Activated CD8-positive, alpha-beta T cell treated with anti-CD3 and anti-CD28 coated beads, Interleukin-2, amount 10 ng/mL, durations not matched to agents 7 days and 5 days (primary cell): Measurements from ENCODE around the gene RFPL4A. TPM values are rescaled to one million over a fixed set of nuclear protein-coding genes. Genes with fewer than 3 reads are reported as not detected.

Source experiments
- ATAC-seq: fragments of 150-1000 bp; cut with Tn5 transposase; one replicate; pipeline ENCODE4 v1.10.0; 2021; ENCODE audit warnings: moderate library complexity
- CTCF ChIA-PET: fragments of 350-600 bp; sonication (Branson Sonifier 250); formaldehyde crosslinking; loops from one replicate; lab custom pipeline; 2021; ENCODE audit warnings: antibody characterized with exemption; lab: Charles Lee
- POLR2A ChIA-PET: fragments of 350-600 bp; sonication (Branson Sonifier 250); formaldehyde crosslinking; loops from one replicate; lab custom pipeline; 2021; ENCODE audit warnings: antibody characterized with exemption; lab: Charles Lee
- DNase-seq: peaks from one replicate; pipeline ENCODE4 v3.0.0-alpha.2; 2020
- H3K27ac Mint-ChIP-seq: one replicate; pipeline ENCODE4 v1.8.0; 2021; ENCODE audit warnings: mild to moderate bottlenecking, mixed read lengths
- H3K27me3 Mint-ChIP-seq: one replicate; pipeline ENCODE4 v1.8.0; 2021; ENCODE audit warnings: low read depth, mixed read lengths
- H3K36me3 Mint-ChIP-seq: one replicate; pipeline ENCODE4 v1.8.0; 2021; ENCODE audit warnings: low read depth, mixed read lengths
- H3K4me1 Mint-ChIP-seq: one replicate; pipeline ENCODE4 v1.8.0; 2021; ENCODE audit warnings: low read depth, mixed read lengths
- H3K4me3 Mint-ChIP-seq: one replicate; pipeline ENCODE4 v1.8.0; 2021; ENCODE audit warnings: mild to moderate bottlenecking, mixed read lengths
- H3K9me3 Mint-ChIP-seq: one replicate; pipeline ENCODE4 v1.8.0; 2022; ENCODE audit warnings: mixed read lengths; ENCODE audit not compliant: insufficient read depth
- total RNA-seq, 2 experiments: library from RNA; stranded (reverse); gene quantifications; one replicate each; pipeline ENCODE4 v1.2.3, GENCODE V29; 2021

Gene RFPL4A
- total RNA-seq, 2 experiments from 2014 or later = not detected

DNA sequence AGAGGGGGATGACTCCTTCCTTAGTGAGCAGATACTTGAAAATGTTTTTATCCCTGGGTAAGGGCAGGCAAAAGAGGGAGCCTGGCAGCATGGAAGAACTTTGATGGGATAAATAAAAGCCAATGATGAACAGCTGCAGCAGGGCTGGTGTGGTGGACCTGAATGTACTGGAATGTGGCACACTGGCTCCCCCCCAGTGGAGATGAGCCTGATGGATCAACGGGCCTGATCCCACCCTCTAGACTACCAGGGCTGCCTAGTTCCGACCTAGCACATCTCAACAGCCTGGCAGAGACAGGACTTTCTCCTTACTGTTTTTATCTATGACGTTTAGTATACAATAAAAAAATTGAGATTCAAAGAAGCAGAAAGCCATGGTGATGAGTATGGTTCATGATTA, 52.4 kb downstream of the RFPL4A start:
- ChIA-PET CTCF (no interaction called here), POLR2A (no interaction called here)
- Mint-ChIP-seq H3K27me3 (no peaks in the 10 kb centered on the region), H3K4me1 (peaks cover 3% of the 10 kb centered on the region), H3K36me3 (no peaks in the 10 kb centered on the region), H3K4me3 (no peak overlapping the region), H3K27ac (no peak overlapping the region), H3K9me3 (no peaks in the 10 kb centered on the region)
- ATAC-seq = no peak
- no peak for DNase-seq

DNA sequence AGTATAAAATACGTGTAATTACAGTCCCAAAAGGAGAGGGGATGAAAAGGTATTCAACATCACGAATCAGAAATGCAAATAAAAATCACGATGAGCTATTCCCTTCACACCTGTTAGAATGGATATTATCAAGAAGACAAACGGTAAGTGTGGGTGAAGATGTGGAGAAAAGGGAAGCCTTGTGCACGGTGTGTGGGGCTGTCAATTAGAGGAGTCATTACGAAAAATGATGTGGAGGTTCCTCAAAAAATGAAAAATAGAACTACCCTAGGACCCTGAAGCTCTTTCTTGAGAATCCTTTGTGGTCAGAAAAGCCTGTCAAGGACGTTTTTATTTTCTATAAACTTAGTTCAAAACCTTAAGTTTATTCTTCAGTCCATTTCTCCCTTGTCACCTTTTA, 53.6 kb downstream of the RFPL4A start:
- H3K4me1 Mint-ChIP-seq = peaks cover 3% of the 10 kb centered on the region
- H3K4me3 Mint-ChIP-seq = no peak overlapping the region
- CTCF ChIA-PET = no interaction called here

More for the DNA sequence above, 53.6 kb downstream of the RFPL4A start:
- Mint-ChIP-seq H3K36me3 (no peaks in the 10 kb centered on the region), H3K27me3 (no peaks in the 10 kb centered on the region), H3K27ac (no peak overlapping the region), H3K9me3 (no peaks in the 10 kb centered on the region)
- DNase-seq = no peak
- ATAC-seq = no peak
- POLR2A ChIA-PET = no interaction called here

Other genes with a start within 250 kb of the RFPL4A start
- not detected for gene SBK2, start 222.0 kb upstream of the RFPL4A start, total RNA-seq
- not detected for gene SBK3, start 213.6 kb upstream of the RFPL4A start, total RNA-seq
- 1 to 10 TPM; 5.6 to 6.2 TPM for gene ZNF579, start 178.2 kb upstream of the RFPL4A start, total RNA-seq
- gene FIZ1, start 159.6 kb upstream of the RFPL4A start, total RNA-seq = 10 to 100 TPM; 13.6 to 13.7 TPM
- gene ZNF524, start 158.8 kb upstream of the RFPL4A start, total RNA-seq = 10 to 100 TPM; 21.9 to 25.2 TPM
- gene ZNF865, start 153.4 kb upstream of the RFPL4A start, total RNA-seq = 10 to 100 TPM; 14.8 to 15.8 TPM
- gene ZNF784, start 134.5 kb upstream of the RFPL4A start, total RNA-seq = 1 to 10 TPM; 5.2 to 5.3 TPM
- 10 to 100 TPM; 30.2 to 32.1 TPM for gene ZNF580, start 118.1 kb upstream of the RFPL4A start, total RNA-seq
- gene ZNF581, start 115.4 kb upstream of the RFPL4A start, total RNA-seq = 10 to 100 TPM; 22.7 to 24.4 TPM
- gene CCDC106, start 110.9 kb upstream of the RFPL4A start, total RNA-seq = 1 to 10 TPM; 8.7 to 9.4 TPM
- gene U2AF2, start 104.1 kb upstream of the RFPL4A start, total RNA-seq = 100 to 1,000 TPM; 296 to 321 TPM
- 10 to 100 TPM; 63.6 to 67.0 TPM for gene EPN1, start 83.9 kb upstream of the RFPL4A start, total RNA-seq
- gene NLRP9, start 20.7 kb upstream of the RFPL4A start, total RNA-seq = not detected
- not detected for gene RFPL4AL1, start 10.0 kb downstream of the RFPL4A start, total RNA-seq
- gene NLRP11, start 72.9 kb downstream of the RFPL4A start, total RNA-seq = not detected
- not detected for gene NLRP4, start 77.4 kb downstream of the RFPL4A start, total RNA-seq
- gene NLRP13, start 173.2 kb downstream of the RFPL4A start, total RNA-seq = not detected
- gene NLRP8, start 188.7 kb downstream of the RFPL4A start, total RNA-seq = not detected
- not detected for gene NLRP5, start 227.7 kb downstream of the RFPL4A start, total RNA-seq